GM21723 (cell line): ENCODE measurements around the gene SYTL4.
"Not testable (repeated sequence)": the region's sequence is repeated elsewhere in the genome, so short reads cannot be mapped to it uniquely, and the experiment has no call there.

Source experiments
- ATAC-seq: cut with Tn5 transposase; IDR thresholded peaks from one replicate; pipeline ENCODE4 v1.9.1; 2021; ENCODE audit warnings: mild to moderate bottlenecking, moderate library complexity; ENCODE audit not compliant: unreplicated experiment

The SYTL4 gene

DNA sequence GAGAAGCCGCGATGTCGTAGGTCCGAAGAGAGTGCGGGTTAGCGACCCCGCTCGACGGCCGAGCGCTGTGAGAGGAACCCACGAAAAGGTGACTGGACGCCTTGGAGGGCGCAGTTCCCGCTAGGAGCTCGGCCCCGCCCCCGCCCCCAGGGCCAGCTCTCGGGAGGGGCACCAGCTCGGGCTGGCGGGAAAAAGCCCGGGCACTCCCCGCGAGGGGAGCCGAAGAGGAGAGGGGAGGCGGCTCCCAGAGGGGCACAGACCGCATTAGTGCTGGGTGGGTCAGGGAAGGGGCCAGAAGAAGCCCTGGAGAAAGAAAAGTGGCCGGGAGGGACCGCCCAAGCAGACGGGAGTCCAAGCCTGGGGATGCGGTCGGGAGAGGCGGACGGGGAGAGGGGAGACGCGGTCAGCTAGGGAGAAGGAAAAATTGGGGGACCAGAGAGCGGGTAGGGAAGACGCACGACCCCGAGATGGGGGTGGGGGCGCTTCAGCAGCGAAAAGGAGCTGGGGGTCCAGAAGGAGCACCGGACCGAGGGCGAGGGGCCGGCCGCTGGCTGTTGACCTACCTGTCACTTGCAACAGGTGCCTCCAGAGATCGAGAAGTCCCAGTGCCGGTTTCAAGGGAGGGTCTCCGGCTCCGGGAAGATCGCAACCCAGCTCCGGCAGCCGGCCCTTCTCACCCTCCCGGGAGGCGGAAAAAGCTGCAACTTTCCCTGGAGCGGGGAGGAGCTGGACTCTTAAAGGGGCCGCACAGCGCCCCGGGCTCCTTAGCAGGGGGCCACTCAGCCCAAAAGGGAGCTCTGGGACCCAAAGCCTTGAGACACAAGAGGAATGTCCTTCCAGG, at the start of gene SYTL4:
TSS of gene SYTL4 (minus strand) at position 681 of the 841 bp plus-strand sequence. CDS start 30,084 bp downstream, outside the sequence.
- ATAC-seq: no peak

- ATAC-seq: not testable (repeated sequence)
These were observed 37.5 kb upstream of the SYTL4 start for GRCh38 chrX:100769439-100769838.

- ATAC-seq: peak; percentile 68
These were observed 36.9 kb upstream of the SYTL4 start for GRCh38 chrX:100768679-100769338.

DNA sequence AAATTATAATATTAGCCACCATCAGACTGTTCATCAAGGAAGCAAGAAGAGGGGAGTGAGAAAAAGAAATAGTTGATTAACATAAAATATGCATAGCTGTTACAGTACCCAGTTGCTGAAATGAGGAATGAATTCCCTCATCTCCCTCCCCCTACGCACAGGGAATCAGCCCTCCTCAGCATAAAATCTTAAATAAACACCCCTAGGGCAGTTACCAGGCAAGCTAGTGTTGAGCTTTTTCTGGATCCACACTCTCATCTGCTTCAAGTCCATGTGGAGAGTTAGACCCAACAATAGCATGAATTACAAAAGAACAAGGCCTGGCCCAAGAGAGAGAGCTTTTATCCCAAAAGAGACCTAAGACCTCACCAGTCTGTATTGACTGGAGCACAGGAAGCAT, 19.0 kb upstream of the SYTL4 start:
- ATAC-seq: no peak

DNA sequence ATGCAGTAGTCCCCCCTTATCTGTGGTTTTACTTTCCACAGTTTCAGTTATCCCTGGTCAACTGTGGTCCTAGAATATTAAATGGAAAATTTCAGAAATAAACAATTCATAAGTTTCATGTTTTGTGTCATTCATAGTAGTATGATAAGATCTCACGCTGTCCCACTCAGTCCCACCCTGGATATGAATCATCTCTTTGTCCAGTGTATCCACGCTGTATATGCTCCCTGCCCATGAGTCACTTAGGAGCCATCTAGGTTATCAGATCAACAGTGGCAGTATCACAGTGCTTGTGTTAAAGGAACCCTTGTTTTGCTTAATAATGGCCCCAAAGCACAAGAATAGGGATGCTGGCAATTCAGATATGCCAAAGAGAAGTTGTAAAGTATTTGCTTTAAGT, 16.2 kb upstream of the SYTL4 start:
- no peak for ATAC-seq

GRCh38 chrX:100747703-100748102, 15.8 kb upstream of the SYTL4 start:
- ATAC-seq: no peak

DNA sequence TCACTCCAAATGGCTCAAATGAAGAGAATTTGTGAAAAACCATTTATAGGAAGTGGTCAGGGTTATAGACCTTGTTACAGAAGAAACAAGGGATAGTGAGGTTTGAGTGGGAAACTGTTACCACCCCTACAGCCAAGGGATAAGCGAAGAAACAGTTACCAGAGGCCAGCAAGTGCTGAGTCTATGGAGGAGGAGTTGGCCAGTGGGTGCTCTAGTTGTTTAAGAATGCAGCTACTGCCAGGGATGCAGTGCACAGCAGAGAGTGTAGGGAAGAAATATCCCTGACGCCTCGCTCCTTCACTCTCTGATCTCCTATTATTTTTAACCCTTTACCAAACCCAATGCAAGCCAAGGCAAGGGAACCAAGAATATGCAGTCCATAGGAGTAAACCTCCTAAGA, 15.2 kb upstream of the SYTL4 start:
- no peak for ATAC-seq

GRCh38 chrX:100745806-100746537, 14.1 kb upstream of the SYTL4 start:
- no peak for ATAC-seq

- no peak for ATAC-seq
These were observed 13.3 kb upstream of the SYTL4 start for GRCh38 chrX:100745205-100745604.

GRCh38 chrX:100743009-100743607, 11.2 kb upstream of the SYTL4 start:
- ATAC-seq: no peak

DNA sequence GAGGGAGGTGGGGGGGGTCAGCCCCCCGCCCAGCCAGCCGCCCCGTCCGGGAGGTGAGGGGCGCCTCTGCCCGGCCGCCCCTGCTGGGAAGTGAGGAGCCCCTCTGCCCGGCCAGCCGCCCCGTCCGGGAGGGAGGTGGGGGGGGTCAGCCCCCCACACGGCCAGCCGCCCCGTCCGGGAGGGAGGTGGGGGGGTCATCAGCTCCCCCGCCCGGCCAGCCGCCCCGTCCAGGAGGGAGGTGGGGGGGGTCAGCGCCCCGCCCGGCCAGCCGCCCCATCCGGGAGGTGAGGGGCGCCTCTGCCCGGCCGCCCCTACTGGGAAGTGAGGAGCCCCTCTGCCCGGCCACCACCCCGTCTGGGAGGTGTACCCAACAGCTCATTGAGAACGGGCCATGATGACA, 7.9 kb downstream of the SYTL4 start:
- not testable (repeated sequence) for ATAC-seq

GRCh38 chrX:100721328-100721727, 10.6 kb downstream of the SYTL4 start:
- ATAC-seq: no peak

DNA sequence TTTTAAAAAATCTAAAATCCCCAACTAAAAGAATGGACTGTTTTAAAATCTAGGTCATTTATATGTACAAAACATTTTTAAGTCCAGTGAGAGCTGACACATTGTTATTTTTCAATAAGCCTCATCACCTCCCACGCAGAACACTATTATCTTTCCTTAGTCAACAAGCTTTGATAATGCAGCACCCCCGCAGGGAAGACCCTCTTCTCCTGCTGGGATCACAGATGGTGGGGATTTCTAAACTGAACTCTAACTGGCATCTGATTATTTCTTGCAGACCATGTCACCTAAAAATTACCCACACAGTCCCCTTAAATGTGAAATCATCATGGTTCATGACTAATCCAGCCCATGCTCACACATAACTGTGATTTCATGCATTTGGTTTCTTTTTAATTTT, 11.6 kb downstream of the SYTL4 start:
- no peak for ATAC-seq

DNA sequence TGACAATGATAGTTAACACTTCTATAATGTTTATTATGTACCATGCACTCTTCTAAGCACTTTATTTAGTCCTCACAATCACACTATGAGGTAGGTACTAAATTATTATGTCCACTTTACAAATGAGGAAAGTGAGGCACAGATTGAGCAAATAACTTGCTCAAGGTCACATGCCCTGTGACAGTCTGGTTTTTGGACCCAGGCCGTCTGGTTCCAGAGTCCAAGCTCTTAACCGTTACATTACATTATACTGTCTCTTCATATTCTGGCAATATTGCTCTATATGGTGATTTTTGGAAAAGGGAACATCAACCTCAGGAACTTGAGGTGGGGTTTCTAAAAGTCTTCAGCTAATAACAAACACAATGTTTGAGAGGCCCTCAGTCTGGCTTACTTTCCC, 12.8 kb downstream of the SYTL4 start:
- no peak for ATAC-seq

GRCh38 chrX:100717363-100717762, 14.6 kb downstream of the SYTL4 start:
- no peak for ATAC-seq

- no peak for ATAC-seq
These were observed 21.1 kb downstream of the SYTL4 start for GRCh38 chrX:100710816-100711215.

- ATAC-seq: no peak
These were observed 27.2 kb downstream of the SYTL4 start for GRCh38 chrX:100704581-100705203.

DNA sequence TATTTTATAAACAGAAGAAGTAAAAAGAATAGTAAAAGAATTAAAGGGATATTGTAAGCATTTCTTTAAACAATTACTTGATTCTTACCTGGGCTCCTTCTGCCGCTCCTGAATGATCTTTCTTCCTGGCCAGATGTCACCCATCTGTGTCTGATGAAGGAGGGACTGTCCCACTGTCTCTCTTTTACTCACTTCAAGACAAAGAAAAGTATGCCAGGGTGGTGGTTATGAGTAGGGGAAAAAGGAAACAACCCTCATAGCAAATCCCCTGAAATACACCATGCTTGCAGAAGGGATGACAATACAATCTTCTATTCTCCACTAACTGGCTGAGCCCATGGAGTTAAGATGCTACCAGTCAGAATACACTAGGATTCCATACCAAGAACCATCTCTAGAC, 31.1 kb downstream of the SYTL4 start:
- no peak for ATAC-seq

DNA sequence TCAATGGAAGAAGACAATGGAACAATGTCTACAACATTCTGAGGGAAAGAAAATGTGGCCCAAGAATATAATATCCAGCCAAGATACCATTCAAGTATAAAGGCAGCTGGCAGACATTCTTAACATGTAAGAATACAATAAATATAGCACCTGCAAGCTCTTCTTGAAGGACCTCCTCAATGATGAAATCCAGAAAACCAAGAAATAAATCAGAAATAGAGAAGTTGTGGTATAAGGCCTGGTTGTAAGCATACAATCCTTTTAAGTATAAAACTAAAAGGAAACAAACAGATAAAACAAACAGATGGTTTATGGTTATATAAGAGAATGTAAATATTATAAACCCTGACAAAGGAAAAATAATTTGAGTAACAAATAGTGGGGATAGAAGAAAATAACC, 33.4 kb downstream of the SYTL4 start:
- no peak for ATAC-seq

GRCh38 chrX:100696699-100697351, 35.1 kb downstream of the SYTL4 start:
- no peak for ATAC-seq
